GM10847 (cell line): ENCODE measurements around the gene ARHGAP25.

Experiments used
- POLR2A ChIP-seq: IDR thresholded peaks from 2 replicates; pipeline ENCODE4 v1.6.1; 2011; ENCODE audit not compliant: insufficient read length; ENCODE audit errors: extremely low read depth

ARHGAP25 gene

DNA sequence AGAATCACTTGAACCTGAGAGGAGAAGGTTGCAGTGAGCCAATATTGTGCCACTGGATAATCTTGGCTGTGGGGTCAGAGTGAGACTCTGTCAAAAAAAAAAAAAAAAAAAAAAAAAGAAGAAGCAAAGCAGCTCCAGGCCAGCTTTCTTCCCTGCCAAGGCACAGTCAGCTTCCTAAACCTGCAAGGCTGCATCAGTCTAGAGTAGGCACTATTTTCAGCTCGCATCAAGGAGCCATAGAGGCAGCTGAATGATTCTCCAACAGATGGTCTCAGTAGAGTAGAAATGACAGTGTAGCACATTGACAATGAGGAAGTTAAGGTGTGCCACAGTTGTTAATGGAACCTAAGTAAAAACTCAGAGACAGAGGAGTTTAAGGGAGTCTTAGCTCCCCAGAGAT is 101.0 kb downstream of the ARHGAP25 start:
- no peak for TF ChIP-seq POLR2A

GRCh38 chr2:68837164-68837860 is 102.7 kb downstream of the ARHGAP25 start:
- no peak for TF ChIP-seq POLR2A

DNA sequence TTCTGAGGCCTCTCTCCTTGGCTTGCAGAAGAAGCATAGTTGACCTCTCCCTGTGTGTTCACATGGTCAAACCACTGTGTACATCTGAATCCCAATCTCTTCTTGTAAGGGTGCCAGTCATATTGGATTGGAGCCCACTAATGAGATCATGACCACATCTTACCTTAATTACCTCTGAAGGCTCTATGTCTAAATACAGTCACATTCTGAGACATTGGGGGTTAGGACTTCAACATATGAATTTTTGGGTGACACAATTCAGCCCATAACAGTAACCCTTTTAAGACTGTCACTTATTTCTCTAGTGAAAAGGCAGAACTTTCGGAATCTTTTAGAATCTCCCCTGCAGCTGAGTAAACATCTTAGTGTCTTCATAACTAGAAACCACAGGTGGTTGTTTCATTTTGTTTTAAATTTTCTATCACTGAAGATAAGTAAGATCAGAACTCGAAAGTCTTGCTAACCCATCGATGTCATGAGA is 103.3 kb downstream of the ARHGAP25 start:
- TF ChIP-seq POLR2A, result no peak

DNA sequence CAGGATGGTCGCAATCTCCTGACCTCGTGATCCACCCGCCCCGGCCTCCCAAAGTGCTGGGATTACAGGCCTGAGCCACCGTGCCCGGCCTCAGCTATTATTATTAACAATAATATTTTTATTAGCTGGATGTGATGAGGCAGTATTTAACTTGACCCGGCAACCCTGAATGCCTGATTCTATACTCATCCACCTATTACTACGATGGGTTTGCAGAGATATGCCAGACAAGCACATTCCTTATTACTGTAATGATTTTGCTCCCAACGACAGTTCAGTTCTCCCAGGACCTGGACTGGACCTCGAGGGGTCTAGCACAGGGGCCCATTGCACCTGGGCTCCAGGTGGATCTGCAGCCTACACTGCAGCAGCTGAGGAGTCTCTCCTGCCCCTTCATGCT is 104.0 kb downstream of the ARHGAP25 start:
- TF ChIP-seq POLR2A, result no peak

DNA sequence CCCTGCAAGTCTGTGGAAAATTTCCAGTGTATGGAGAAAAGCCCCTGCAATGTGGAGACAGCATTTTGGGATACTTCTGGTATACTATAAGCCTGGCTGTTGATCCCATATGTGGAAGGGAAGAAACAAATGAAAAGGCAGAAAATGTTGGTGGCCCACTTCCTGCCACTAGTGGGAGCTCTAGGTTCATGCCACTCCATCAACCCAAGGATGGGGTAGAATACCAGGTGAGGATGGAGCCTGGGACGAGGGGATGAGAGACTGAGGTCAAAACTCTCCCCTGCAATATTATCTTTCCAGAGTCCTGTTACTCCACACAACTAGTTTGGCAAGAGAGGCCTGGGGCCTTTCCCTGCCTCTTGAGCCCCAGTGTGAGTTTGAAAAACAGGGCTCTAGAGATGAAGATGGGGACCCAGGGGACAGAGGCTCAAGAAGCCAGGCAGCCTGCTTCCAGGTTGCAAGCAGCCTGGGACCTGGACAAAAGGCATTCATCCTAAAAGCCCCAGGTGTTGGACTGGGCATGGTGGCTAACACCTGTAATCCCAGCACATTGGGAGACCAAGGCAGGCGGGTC is 104.7 kb downstream of the ARHGAP25 start:
- no peak for TF ChIP-seq POLR2A

GRCh38 chr2:68845043-68845442 is 110.4 kb downstream of the ARHGAP25 start:
- no peak for TF ChIP-seq POLR2A

- no peak for TF ChIP-seq POLR2A
Measured at GRCh38 chr2:68846091-68846490, 111.5 kb downstream of the ARHGAP25 start.

DNA sequence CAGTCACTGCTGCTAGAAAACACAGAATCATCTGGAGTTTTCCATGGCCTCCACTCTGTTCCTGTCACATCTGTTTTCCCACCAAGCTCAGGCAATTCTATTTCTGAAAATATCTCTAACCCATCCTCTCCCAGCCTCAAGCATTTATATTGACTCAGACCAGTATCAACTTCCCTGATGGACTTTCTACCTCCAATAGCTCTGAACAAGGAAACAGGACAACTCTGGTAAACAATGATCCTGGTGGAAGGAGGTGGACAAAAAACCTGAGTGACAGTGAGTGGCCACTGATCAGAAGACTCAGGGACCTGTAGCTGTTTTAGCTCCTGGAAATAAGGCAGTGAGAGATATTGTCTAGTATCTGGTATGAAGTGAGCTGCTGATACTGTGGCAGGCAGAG is 113.1 kb downstream of the ARHGAP25 start:
- no peak for TF ChIP-seq POLR2A

- no peak for TF ChIP-seq POLR2A
Measured at GRCh38 chr2:68849579-68850030, 115.0 kb downstream of the ARHGAP25 start.

DNA sequence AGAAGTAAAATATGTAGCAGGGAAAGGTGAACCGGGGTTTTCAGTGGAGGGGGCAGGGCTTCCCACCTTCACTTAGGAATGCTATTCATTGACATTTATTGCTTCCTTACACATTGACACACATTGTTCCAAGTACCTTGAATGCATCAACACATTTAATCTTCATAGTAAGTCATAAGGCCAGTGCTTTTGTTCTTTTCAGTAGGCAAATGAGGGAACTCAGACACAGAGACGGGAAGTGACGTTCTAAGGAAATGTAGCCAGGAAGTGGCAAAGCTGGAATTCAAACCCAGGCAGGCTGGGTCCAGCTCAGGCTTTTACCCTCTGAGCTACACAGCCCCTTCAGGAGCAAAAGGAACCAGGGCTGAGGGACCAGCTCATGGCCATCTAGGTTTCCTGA is 115.9 kb downstream of the ARHGAP25 start:
- TF ChIP-seq POLR2A, result no peak

GRCh38 chr2:68853035-68853434 is 118.4 kb downstream of the ARHGAP25 start:
- TF ChIP-seq POLR2A, result no peak

DNA sequence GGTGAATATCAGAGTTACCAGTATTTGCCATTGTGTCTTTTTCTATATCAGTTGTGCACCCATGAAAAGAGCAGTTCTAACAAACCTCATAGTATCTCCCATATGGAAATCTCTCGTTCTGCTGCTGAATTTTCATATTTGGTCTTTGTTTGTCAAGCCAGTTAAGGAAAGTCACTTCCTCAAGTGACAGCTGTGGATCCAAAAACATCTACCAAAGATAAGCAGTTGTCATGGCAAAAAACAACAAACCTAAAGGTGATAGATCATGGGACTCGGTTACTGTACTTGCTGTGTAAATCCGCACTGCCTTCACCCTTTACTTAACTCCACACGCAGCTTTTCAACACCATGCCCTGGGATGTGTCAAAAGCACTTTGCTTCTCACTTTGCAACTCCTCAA is 119.3 kb downstream of the ARHGAP25 start:
- TF ChIP-seq POLR2A, result no peak

- TF ChIP-seq POLR2A, result no peak
Measured at GRCh38 chr2:68854476-68854875, 119.9 kb downstream of the ARHGAP25 start.

DNA sequence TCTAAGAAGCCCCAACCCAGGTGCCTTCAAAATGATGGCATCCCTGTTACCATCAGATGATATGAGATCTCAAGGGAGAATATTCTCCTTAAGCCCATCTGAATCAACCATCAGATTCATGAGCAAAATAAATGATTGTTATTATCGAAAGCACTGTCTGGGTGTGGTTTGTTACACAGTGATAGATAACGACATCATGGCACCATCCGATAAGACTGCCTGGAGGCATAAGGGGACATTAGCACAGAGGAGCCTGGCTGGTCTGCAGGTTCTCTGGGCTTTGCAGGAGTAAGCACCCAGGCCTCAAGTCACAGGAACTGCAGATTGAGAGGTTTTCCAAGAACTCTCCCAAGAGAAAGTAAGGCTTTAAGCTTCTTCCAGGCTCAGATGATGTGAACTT is 120.9 kb downstream of the ARHGAP25 start:
- TF ChIP-seq POLR2A, result no peak

GRCh38 chr2:68857202-68857845 is 122.7 kb downstream of the ARHGAP25 start:
- no peak for TF ChIP-seq POLR2A

- no peak for TF ChIP-seq POLR2A
Measured at GRCh38 chr2:68857855-68858456, 123.3 kb downstream of the ARHGAP25 start.

DNA sequence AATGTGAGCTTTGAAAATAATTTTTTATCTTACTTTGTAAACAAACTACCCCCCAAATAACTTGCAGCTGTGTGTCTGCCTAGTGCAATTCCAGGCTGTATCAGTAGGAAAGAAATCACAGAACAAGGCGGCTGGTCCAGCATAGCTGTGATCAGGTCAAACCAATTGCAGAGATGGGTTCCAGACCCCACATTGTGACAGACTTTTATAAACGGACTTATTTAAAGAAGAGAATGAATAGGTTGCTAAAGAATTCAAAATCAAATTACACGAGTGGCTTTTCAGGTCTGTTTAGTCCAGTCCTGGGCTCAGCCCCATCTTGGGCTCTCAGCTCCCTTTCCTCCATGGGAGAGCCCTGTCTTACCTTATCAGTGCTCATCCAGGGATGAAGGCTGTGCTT is 125.5 kb downstream of the ARHGAP25 start:
- no peak for TF ChIP-seq POLR2A

DNA sequence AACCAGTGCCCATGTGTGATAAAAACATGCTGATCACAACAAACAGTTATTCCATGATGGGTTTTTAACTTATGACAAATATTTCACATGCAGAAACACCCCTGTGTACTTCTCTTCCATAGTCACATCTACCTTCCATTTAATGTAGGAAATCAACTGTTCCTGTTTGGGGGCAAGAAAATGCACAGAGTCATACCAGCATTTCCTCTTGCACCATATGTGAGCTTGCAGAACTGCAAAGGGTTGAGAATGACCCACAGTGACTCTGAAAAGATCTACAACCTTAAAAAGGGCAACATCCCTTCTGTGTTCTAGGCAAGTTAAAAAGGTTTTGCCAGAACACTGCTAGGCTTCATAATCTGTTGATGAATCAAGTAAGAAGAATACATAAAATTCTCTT is 126.7 kb downstream of the ARHGAP25 start:
- TF ChIP-seq POLR2A, result no peak
